NCI-H1436 (cell line): ENCODE measurements around the gene CDH20.
"Not testable (repeated sequence)": the region's sequence is repeated elsewhere in the genome, so short reads cannot be mapped to it uniquely, and the experiment has no call there.

Experiments
- DNase-seq: peaks from one replicate; lab custom pipeline; 2025; lab: John Stamatoyannopoulos, UW

The CDH20 gene

GRCh38 chr18:61348230-61348629 is 15.0 kb downstream of the CDH20 start:
- no peak for DNase-seq

- DNase-seq, result no peak
Measured at GRCh38 chr18:61350578-61350977, 17.3 kb downstream of the CDH20 start.

- DNase-seq, result no peak
Measured at GRCh38 chr18:61352059-61352458, 18.8 kb downstream of the CDH20 start.

GRCh38 chr18:61352611-61353010 is 19.4 kb downstream of the CDH20 start:
- DNase-seq, result no peak

- no peak for DNase-seq
Measured at GRCh38 chr18:61360404-61361383, 27.5 kb downstream of the CDH20 start.

- DNase-seq, result no peak
Measured at GRCh38 chr18:61362511-61362910, 29.3 kb downstream of the CDH20 start.

GRCh38 chr18:61364953-61365352 is 31.7 kb downstream of the CDH20 start:
- DNase-seq, result no peak

GRCh38 chr18:61368001-61368400 is 34.8 kb downstream of the CDH20 start:
- no peak for DNase-seq

- not testable (repeated sequence) for DNase-seq
Measured at GRCh38 chr18:61369671-61370070, 36.4 kb downstream of the CDH20 start.

- DNase-seq, result no peak
Measured at GRCh38 chr18:61371111-61371510, 37.9 kb downstream of the CDH20 start.

- no peak for DNase-seq
Measured at GRCh38 chr18:61379827-61380226, 46.6 kb downstream of the CDH20 start.

GRCh38 chr18:61388010-61388409 is 54.8 kb downstream of the CDH20 start:
- no peak for DNase-seq

- DNase-seq, result no peak
Measured at GRCh38 chr18:61394983-61395382, 61.8 kb downstream of the CDH20 start.

GRCh38 chr18:61397222-61397621 is 64.0 kb downstream of the CDH20 start:
- no peak for DNase-seq

- no peak for DNase-seq
Measured at GRCh38 chr18:61398961-61399705, 65.9 kb downstream of the CDH20 start.

GRCh38 chr18:61400016-61400635 is 66.9 kb downstream of the CDH20 start:
- no peak for DNase-seq

- DNase-seq, result no peak
Measured at GRCh38 chr18:61400716-61401115, 67.5 kb downstream of the CDH20 start.

- no peak for DNase-seq
Measured at GRCh38 chr18:61402726-61403125, 69.5 kb downstream of the CDH20 start.

GRCh38 chr18:61413396-61413795 is 80.2 kb downstream of the CDH20 start:
- DNase-seq, result no peak

- no peak for DNase-seq
Measured at GRCh38 chr18:61414086-61414485, 80.9 kb downstream of the CDH20 start.

- DNase-seq, result no peak
Measured at GRCh38 chr18:61419763-61420162, 86.5 kb downstream of the CDH20 start.

- no peak for DNase-seq
Measured at GRCh38 chr18:61420218-61420885, 87.1 kb downstream of the CDH20 start.
